HEK293 (cell line): ENCODE results near the gene TRAPPC3L.

Experiments used
- CTCF ChIP-seq: fragments of 450-650 bp; formaldehyde crosslinking; IDR thresholded peaks from 2 replicates; pipeline ENCODE4 v1.5.1; 2016; ENCODE audit warnings: missing biosample characterization, missing genetic modification characterization
- ZFP41 ChIP-seq: fragments of 450-650 bp; formaldehyde crosslinking; IDR thresholded peaks from 2 replicates; pipeline ENCODE4 v1.5.1; 2016; ENCODE audit warnings: missing biosample characterization, missing genetic modification characterization, borderline replicate concordance
- ZNF174 ChIP-seq: fragments of 450-650 bp; formaldehyde crosslinking; IDR thresholded peaks from 2 replicates; pipeline ENCODE4 v1.5.0; 2017; ENCODE audit warnings: missing biosample characterization, mild to moderate bottlenecking, missing genetic modification characterization
- ZNF391 ChIP-seq: fragments of 450-650 bp; formaldehyde crosslinking; IDR thresholded peaks from 2 replicates; pipeline ENCODE4 v1.5.1; 2016; ENCODE audit warnings: low read depth, missing biosample characterization, missing genetic modification characterization, borderline replicate concordance
- ZNF501 ChIP-seq: fragments of 450-650 bp; formaldehyde crosslinking; IDR thresholded peaks from 2 replicates; pipeline ENCODE4 v1.5.1; 2016; ENCODE audit warnings: missing biosample characterization, missing genetic modification characterization
- ZNF561 ChIP-seq: fragments of 450-650 bp; IDR thresholded peaks from 2 replicates; pipeline ENCODE4 v1.5.1; 2018; ENCODE audit warnings: missing biosample characterization, missing genetic modification characterization, borderline replicate concordance
- ZNF596 ChIP-seq: fragments of 450-650 bp; IDR thresholded peaks from 2 replicates; pipeline ENCODE4 v1.5.0; 2018; ENCODE audit warnings: missing biosample characterization, mild to moderate bottlenecking, missing genetic modification characterization, moderate library complexity

GRCh38 chr6:116471531-116471930 lies 74.0 kb downstream of the TRAPPC3L start:
- no peak for TF ChIP-seq ZNF174 (tag by site-specific recombination)
- no peak for TF ChIP-seq ZNF561 (tag by site-specific recombination)
- TF ChIP-seq ZNF501 (tag by site-specific recombination): no peak
- TF ChIP-seq ZFP41: no peak
- TF ChIP-seq ZNF596 (tag by site-specific recombination): no peak
- no peak for TF ChIP-seq CTCF (tag by site-specific recombination)
- TF ChIP-seq ZNF391 (tag by site-specific recombination): no peak
